Glutamatergic neuron (in vitro differentiated cells): ENCODE data around the gene NRCAM. TPM values are rescaled to one million over a fixed set of nuclear protein-coding genes. Genes with fewer than 3 reads are reported as not detected.

Experiments used
- DNase-seq: peaks from one replicate; pipeline ENCODE4 v3.0.0; 2022
- H3K27ac Mint-ChIP-seq: one replicate; pipeline ENCODE4 v1.8.0; 2020; ENCODE audit warnings: mild to moderate bottlenecking, mixed read lengths, inconsistent platforms; ENCODE audit not compliant: unreplicated experiment
- H3K27me3 Mint-ChIP-seq: one replicate; pipeline ENCODE4 v1.8.0; 2020; ENCODE audit warnings: mild to moderate bottlenecking, moderate library complexity, mixed read lengths, inconsistent platforms; ENCODE audit not compliant: unreplicated experiment
- H3K36me3 Mint-ChIP-seq: one replicate; pipeline ENCODE4 v1.8.0; 2020; ENCODE audit warnings: mild to moderate bottlenecking, mixed read lengths, inconsistent platforms; ENCODE audit not compliant: unreplicated experiment
- H3K4me1 Mint-ChIP-seq: one replicate; pipeline ENCODE4 v1.8.0; 2020; ENCODE audit warnings: mild to moderate bottlenecking, low read depth, mixed read lengths, inconsistent platforms; ENCODE audit not compliant: unreplicated experiment
- H3K4me3 Mint-ChIP-seq: one replicate; pipeline ENCODE4 v1.8.0; 2020; ENCODE audit warnings: mild to moderate bottlenecking, mixed read lengths, inconsistent platforms; ENCODE audit not compliant: unreplicated experiment
- H3K9me3 Mint-ChIP-seq: one replicate; pipeline ENCODE4 v1.8.0; 2020; ENCODE audit warnings: mild to moderate bottlenecking, moderate library complexity, mixed read lengths, inconsistent platforms; ENCODE audit not compliant: unreplicated experiment
- total RNA-seq: library from RNA; stranded (reverse); fragmentation: NEBNext Ultra II Directional; extraction: Animal tissue kit (Norgen Biotek cat#: 25700); gene quantifications from one replicate; pipeline ENCODE4 v1.2.1, GENCODE V29; 2021; ENCODE audit not compliant: unreplicated experiment
- TF ChIP-seq, protein P1 (sequence below): fragments of 200-600 bp; sonication (generic); IDR thresholded peaks from one replicate; pipeline ENCODE4 v1.5.0; 2021; ENCODE audit not compliant: partially characterized antibody, unreplicated experiment

Gene NRCAM
- total RNA-seq, 1 donor from 2014 or later = 120 TPM

DNA sequence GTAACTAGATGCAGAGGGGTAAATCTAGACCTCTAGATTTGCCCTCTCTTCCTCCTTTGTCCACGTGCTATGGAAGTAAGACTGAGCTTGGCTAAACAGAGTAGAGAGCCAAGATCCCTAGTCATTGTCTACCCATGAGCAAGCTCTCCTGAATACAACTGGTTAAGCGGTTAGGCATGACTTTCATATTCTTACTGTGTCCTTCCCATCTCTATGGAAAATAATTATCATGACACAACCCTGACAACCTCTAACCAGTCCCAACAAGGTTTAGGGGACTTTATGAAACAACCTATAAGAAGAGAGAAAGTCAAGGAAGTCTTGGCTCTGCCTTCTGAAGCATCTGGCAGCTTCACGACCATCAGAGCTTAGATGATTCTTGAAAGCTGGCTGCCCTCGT is 318.2 kb downstream of the NRCAM start:
- Mint-ChIP-seq H3K4me1 (no peaks in the 10 kb centered on the region), H3K9me3 (no peaks in the 10 kb centered on the region), H3K27ac (no peak overlapping the region), H3K27me3 (no peaks in the 10 kb centered on the region), H3K36me3 (peaks cover 6% of the 10 kb centered on the region), H3K4me3 (no peak overlapping the region)
- TF ChIP-seq, protein P1, sequence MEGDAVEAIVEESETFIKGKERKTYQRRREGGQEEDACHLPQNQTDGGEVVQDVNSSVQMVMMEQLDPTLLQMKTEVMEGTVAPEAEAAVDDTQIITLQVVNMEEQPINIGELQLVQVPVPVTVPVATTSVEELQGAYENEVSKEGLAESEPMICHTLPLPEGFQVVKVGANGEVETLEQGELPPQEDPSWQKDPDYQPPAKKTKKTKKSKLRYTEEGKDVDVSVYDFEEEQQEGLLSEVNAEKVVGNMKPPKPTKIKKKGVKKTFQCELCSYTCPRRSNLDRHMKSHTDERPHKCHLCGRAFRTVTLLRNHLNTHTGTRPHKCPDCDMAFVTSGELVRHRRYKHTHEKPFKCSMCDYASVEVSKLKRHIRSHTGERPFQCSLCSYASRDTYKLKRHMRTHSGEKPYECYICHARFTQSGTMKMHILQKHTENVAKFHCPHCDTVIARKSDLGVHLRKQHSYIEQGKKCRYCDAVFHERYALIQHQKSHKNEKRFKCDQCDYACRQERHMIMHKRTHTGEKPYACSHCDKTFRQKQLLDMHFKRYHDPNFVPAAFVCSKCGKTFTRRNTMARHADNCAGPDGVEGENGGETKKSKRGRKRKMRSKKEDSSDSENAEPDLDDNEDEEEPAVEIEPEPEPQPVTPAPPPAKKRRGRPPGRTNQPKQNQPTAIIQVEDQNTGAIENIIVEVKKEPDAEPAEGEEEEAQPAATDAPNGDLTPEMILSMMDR = no peak
- DNase-seq = no peak

DNA sequence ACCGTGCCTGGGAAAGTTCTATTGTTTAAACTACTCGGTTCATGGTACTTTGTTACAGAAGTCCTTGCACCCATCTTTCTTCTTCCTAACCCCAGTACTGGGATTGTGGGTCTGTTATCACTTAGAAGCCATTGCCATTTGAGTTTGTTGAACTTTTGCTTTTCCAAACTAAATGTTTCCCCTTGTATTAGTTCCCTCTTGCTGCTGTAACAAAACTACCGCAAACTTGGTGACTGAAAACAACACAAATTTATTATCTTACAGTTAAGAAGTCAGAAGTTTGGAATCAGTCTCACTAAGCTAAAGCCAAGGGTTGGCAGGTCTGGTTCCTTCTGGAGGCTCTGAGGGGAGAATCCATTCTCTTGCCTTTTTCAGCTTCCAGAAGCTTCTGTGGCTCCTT is 319.2 kb downstream of the NRCAM start:
- Mint-ChIP-seq H3K9me3 (no peaks in the 10 kb centered on the region), H3K4me3 (no peak overlapping the region), H3K27me3 (no peaks in the 10 kb centered on the region), H3K27ac (no peak overlapping the region), H3K36me3 (peaks cover 5% of the 10 kb centered on the region), H3K4me1 (peaks cover 4% of the 10 kb centered on the region)
- TF ChIP-seq, protein P1 = no peak
- no peak for DNase-seq

DNA sequence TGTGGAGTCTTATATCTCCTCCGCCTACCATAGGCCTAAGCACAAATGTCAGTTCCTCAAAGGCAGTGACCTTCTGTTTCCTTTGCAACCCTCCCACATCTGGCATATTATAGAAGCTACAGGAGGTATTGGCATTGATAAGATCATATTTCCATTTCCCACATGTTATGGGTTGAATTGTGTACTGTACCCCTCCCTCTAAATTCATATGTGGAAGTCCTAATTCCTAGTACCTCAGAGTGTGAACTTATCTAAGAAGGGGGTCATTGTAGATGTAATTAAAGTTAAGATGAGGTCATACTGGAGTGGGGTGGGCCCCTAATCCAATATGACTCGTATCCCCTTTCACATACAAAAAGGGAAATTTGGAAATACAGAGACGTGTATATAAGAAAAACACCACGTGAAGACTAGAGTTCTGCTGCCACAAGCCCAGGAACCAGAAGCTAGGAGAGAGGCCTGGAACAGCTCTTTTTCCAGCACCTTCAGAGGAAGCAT is 320.0 kb downstream of the NRCAM start:
- no peak overlapping the region for H3K27ac Mint-ChIP-seq
- H3K4me1 Mint-ChIP-seq = peaks cover 4% of the 10 kb centered on the region
- TF ChIP-seq, protein P1 = no peak
- H3K36me3 Mint-ChIP-seq = peaks cover 5% of the 10 kb centered on the region
- H3K9me3 Mint-ChIP-seq = no peaks in the 10 kb centered on the region
- H3K4me3 Mint-ChIP-seq = no peak overlapping the region
- no peak for DNase-seq
- no peaks in the 10 kb centered on the region for H3K27me3 Mint-ChIP-seq

DNA sequence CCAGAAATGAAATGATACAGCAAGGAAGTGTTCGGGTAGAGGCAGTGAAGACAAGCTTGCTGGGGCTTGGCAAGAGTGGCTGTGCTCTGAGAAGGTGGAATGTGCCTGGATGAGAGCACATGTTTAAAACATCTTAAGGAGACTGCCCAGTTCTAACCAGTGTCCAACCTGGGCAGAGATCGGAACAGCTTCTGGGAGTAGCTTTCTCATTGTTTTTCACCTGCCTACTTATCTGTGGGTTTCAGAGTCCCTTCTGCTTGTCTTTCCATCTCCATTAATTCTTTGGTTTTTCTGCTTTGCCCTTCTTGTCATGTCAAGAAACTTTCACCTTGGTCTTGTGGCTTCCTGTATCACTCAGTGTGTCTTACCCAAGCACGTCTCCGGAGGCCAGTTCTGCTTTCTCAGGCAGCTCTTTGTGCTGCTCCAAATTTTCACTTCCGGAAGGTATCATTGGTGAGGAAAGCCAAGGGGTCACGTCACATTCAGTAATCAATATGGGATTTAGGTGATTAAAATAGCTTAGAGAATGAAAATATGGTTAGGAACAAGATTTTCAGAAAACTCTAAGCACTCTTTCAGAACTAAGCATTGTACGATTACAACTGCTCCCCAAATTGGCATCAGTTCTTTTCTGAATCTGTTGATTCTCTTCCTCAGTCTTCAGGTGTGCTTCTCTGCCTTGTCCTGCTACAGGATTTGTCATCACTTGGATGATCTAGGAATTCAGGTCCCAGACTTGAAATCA is 320.6 kb downstream of the NRCAM start:
- DNase-seq = no peak
- Mint-ChIP-seq H3K27me3 (no peaks in the 10 kb centered on the region), H3K4me1 (peaks cover 4% of the 10 kb centered on the region), H3K27ac (no peak overlapping the region), H3K9me3 (no peaks in the 10 kb centered on the region), H3K36me3 (peaks cover 5% of the 10 kb centered on the region), H3K4me3 (no peak overlapping the region)
- TF ChIP-seq, protein P1 = no peak

DNA sequence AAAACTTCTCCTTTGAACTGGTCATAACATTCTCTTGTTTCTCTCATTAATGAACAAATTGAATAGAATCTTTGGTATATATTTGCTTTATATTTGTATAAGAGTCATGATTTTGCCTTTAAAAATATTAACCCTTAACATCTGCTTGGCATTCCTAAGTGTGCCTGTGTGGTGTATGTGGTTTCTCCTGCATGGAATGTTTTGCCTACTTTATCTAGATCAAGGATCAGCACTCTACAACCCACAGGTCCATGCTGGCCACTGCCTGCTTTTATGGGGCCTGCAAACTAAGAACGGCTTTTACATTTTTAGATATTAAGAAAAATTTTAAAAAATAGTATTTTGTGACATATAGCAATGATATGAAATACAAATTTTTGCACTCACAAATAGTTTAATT is 321.8 kb downstream of the NRCAM start:
- no peak for DNase-seq
- no peaks in the 10 kb centered on the region for H3K9me3 Mint-ChIP-seq
- no peak overlapping the region for H3K27ac Mint-ChIP-seq
- H3K27me3 Mint-ChIP-seq = no peaks in the 10 kb centered on the region
- TF ChIP-seq, protein P1 = no peak
- H3K4me3 Mint-ChIP-seq = no peak overlapping the region
- peaks cover 4% of the 10 kb centered on the region for H3K4me1 Mint-ChIP-seq
- H3K36me3 Mint-ChIP-seq = peaks cover 5% of the 10 kb centered on the region
